GM18907 (cell line): ENCODE measurements around the gene NFATC1.

Experiments used
- ATAC-seq: cut with Tn5 transposase; IDR thresholded peaks from one replicate; pipeline ENCODE4 v1.9.1; 2021; ENCODE audit warnings: mild to moderate bottlenecking, moderate library complexity; ENCODE audit not compliant: unreplicated experiment

NFATC1 gene

DNA sequence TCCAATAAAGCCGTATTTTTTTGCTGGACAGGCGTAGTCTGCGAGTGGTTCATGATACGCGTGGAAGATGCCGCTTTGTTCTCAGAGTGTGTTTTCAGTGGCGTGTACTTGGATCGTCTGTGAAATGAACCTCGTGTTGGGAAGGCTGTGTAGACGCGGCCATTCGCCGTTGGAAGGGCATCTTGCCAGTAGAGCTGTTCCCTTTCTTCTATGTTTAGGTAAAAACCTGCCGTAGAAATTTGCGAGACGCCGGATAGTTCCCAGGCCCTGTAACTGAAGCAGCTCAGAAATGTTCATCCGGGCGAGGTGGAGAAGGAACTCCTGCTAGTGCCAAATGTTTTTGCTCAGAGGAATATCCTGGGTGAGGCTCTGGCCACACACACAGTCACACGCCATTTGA, 133.6 kb downstream of the NFATC1 start:
- ATAC-seq, result no peak

GRCh38 chr18:79529991-79530390, 134.3 kb downstream of the NFATC1 start:
- no peak for ATAC-seq

- no peak for ATAC-seq
These were observed 135.1 kb downstream of the NFATC1 start for GRCh38 chr18:79530821-79531220.

DNA sequence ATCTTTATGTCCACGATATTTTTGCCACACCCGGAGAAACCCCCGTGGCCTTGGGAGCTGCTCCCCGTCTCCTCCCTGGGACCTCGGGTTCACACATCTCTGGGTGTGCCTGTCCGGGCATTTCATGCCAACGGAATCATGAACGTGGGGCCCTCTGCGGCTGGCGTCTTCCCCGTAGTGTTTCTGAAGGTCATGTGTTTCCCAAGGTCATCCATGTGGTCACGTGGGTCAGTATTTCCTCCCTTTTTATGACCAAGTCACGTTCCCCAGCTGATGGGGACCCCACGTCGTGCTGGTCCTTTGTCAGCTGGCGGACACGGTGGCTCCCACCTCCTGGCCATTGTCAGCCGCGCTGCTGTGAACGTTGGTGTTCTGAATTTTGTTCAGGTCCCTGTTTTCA, 135.7 kb downstream of the NFATC1 start:
- no peak for ATAC-seq

- no peak for ATAC-seq
These were observed 136.2 kb downstream of the NFATC1 start for GRCh38 chr18:79531926-79532312.

DNA sequence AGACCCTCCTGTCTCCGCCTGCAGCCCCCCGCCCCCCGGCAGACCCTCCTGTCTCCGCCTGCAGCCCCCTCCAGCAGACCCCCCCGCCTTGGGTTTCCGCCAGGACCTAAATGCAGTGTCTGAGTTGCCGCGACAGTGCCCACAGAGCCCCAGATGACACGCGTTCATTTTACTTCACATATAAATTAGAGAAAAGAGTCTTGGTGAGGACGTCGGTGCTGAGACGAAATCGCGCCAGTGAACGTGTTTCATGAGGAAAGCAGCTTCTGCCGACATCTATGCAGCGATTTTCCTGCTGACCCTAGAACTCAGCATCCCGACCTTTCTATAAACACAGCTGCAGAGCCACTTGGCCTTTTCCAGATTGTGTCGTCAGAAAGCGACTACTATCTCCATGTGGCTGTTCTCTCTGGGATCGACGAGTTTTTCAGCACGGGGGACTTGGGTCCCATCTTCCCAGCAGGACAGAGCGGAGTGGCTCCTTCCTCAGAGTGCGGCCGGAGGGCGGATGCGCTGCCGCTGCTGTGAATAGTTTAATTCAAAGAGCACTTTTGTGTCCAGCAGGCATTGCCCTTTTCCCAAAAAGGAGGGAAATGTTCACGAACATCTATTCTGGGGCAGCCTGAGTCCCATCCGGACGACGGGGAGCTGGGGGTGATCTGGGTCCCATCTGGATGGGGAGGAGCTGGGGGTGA, 136.7 kb downstream of the NFATC1 start:
- ATAC-seq, result no peak

DNA sequence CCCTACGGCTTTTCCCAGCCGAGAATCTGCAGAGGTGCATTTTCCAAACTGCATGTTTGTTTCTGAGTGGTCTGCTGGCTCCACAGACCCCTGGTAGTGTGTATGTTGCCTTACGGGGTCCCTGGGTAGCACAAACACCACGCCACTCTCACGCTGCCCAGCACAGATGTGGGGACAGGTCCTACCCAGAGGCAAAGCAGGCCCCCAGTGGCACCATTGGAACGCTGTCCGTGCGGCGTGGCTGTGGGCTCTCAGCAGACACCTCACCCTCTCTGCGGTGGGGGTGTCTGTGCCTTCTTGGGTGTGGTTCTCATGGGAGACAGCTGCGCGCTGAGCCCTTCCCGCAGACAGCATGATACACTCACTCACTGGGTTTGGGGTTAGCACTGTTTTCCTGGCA, 137.4 kb downstream of the NFATC1 start:
- no peak for ATAC-seq

DNA sequence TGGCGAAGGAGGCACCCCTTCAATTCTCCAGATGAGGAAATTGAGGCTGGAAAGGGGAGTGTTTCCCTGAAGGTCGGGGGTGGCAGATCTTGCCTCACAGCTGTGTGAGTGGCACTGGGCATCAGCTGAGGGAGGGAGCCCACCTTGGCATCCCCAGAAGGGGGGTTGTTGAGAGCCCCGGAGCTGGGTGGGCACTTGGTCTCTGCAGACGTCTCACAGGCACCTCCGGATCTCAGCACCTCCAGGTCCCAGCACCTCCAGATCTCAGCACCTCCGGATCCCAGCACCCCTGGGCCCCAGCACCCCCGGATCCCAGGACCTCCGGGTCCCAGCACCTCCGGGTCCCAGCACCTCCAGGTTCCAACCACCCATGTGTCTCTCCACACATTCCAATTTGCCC, 137.9 kb downstream of the NFATC1 start:
- ATAC-seq, result no peak

GRCh38 chr18:79534356-79534755, 138.6 kb downstream of the NFATC1 start:
- no peak for ATAC-seq

- ATAC-seq, result no peak
These were observed 142.0 kb downstream of the NFATC1 start for GRCh38 chr18:79537758-79538157.

GRCh38 chr18:79538635-79539034, 142.9 kb downstream of the NFATC1 start:
- ATAC-seq, result no peak

DNA sequence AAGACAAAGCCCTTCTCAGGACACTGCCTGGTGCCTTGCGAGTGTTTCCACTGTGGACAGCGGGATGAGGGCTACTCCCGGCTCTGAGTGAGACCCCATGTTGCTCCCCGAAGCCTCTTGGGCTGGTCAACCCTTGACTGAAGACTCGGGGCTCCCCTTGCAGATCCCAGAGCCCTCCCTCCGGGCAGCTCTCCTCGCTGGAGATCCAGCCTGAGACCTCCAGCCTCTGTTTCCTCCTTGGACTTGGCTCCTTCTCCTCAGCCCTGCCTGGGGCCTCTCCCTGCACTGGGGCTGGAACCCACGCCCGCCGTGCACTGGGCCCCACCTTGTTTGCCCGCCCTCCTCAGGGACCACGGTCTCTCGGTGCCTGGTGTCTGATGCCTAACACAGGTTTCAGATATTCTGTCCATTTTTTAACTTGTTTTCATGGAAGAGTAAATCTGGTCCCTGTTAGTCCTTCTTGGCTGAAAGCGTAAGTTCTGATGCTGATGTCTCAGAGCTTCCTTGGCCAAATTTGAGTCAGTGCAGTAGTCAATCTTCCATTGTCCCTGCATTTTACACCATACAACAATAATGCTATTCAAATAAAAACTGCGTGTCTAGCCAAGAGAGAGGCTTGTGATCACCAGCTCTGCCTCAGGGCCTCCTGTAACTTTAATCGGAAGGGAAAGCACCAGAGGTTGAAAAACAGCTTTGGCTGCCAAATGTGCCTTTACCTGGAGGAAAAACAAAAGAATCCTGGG, 144.6 kb downstream of the NFATC1 start:
- ATAC-seq, result no peak

GRCh38 chr18:79540904-79541282, 145.2 kb downstream of the NFATC1 start:
- ATAC-seq, result no peak

GRCh38 chr18:79542213-79542612, 146.5 kb downstream of the NFATC1 start:
- no peak for ATAC-seq

GRCh38 chr18:79542876-79543750, 147.4 kb downstream of the NFATC1 start:
- no peak for ATAC-seq

- ATAC-seq, result no peak
These were observed 148.2 kb downstream of the NFATC1 start for GRCh38 chr18:79543861-79544385.

- no peak for ATAC-seq
These were observed 148.7 kb downstream of the NFATC1 start for GRCh38 chr18:79544386-79544963.

- no peak for ATAC-seq
These were observed 149.5 kb downstream of the NFATC1 start for GRCh38 chr18:79545255-79545654.

DNA sequence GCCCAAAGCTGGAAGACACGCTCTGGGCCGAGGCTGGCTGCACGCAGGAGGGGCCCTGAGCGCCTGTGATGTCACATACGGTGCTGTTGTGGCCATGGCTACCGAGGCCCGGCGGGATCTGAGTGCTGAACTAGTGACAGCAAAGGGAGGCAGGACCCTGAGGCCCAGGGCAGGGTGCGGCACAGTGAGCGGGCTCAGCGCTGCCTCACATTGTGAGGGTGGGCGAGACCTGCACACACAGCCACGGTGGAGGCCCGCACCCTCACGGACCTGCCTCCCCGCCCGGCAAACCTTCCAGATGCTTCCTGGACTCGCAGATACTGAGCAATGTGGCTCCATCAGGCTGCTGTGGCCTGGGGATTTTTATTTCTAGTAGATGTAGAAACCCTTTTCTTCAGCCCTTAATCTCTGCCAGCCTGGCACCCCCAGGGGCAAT, 150.0 kb downstream of the NFATC1 start:
- ATAC-seq, result no peak

DNA sequence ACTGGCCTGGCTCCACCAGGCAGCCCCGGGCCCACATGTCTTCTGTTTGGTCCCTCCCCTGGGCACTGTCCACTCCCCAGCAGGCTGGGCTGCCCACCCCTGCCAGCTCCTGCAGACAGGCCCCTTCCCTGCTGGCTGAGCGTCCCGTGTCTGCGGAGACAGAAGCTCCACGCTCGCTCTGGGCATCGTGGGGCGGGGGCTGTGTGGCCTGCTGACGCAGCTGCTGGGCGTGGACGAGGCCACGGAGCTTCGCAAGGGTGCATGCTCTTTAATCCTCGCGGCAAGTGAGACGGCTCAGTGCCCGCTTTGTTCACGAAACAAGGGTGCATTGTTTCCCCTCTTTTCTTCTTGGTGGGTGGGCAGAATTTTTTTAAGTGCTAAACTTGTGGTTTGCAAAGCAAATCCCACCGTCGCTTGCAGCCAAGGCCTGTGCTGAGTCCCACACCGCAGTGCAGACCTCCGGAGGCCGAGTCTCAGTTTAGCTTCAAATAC, 151.1 kb downstream of the NFATC1 start:
- no peak for ATAC-seq
